ENCODE results near the gene CNTN1.

The CNTN1 gene

DNA sequence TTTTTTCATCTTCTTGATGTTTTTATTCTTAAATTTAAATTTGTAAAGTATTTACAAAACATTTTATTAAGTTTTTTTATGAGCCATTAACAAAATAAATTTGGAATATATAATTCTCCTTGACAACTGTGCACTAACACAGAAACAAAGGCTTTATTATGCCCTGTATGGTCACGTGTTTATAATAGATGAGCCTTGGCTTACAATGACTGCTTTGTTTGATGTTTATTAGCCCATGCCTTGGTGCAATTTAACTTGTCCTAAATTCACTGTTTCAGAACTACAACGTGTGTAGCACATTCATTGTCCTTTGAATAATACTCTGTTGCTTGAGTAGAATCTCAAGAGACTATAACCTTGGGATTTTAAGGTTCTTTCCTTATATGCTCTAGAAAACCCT, 59.8 kb downstream of the CNTN1 start (continued):
- TF ChIP-seq, protein P1, sequence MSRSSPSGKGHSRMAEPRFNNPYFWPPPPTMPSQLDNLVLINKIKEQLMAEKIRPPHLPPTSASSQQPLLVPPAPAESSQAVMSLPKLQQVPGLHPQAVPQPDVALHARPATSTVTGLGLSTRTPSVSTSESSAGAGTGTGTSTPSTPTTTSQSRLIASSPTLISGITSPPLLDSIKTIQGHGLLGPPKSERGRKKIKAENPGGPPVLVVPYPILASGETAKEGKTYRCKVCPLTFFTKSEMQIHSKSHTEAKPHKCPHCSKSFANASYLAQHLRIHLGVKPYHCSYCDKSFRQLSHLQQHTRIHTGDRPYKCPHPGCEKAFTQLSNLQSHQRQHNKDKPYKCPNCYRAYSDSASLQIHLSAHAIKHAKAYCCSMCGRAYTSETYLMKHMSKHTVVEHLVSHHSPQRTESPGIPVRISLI (tag by site-specific recombination; IDR thresholded peaks at IDR 0.05) = no peak
- TF ChIP-seq ZNF654 (tag by site-specific recombination; IDR thresholded peaks at IDR 0.05; ENCODE audit: low read depth) = no peak
- TF ChIP-seq, protein P2, sequence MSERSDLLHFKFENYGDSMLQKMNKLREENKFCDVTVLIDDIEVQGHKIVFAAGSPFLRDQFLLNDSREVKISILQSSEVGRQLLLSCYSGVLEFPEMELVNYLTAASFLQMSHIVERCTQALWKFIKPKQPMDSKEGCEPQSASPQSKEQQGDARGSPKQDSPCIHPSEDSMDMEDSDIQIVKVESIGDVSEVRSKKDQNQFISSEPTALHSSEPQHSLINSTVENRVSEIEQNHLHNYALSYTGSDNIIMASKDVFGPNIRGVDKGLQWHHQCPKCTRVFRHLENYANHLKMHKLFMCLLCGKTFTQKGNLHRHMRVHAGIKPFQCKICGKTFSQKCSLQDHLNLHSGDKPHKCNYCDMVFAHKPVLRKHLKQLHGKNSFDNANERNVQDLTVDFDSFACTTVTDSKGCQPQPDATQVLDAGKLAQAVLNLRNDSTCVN (tag by site-specific recombination; optimal IDR thresholded peaks at IDR 0.05) = no peak
- TF ChIP-seq, protein P3, sequence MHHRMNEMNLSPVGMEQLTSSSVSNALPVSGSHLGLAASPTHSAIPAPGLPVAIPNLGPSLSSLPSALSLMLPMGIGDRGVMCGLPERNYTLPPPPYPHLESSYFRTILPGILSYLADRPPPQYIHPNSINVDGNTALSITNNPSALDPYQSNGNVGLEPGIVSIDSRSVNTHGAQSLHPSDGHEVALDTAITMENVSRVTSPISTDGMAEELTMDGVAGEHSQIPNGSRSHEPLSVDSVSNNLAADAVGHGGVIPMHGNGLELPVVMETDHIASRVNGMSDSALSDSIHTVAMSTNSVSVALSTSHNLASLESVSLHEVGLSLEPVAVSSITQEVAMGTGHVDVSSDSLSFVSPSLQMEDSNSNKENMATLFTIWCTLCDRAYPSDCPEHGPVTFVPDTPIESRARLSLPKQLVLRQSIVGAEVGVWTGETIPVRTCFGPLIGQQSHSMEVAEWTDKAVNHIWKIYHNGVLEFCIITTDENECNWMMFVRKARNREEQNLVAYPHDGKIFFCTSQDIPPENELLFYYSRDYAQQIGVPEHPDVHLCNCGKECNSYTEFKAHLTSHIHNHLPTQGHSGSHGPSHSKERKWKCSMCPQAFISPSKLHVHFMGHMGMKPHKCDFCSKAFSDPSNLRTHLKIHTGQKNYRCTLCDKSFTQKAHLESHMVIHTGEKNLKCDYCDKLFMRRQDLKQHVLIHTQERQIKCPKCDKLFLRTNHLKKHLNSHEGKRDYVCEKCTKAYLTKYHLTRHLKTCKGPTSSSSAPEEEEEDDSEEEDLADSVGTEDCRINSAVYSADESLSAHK (tag by site-specific recombination; IDR thresholded peaks at IDR 0.05) = no peak
- TF ChIP-seq, protein P4, sequence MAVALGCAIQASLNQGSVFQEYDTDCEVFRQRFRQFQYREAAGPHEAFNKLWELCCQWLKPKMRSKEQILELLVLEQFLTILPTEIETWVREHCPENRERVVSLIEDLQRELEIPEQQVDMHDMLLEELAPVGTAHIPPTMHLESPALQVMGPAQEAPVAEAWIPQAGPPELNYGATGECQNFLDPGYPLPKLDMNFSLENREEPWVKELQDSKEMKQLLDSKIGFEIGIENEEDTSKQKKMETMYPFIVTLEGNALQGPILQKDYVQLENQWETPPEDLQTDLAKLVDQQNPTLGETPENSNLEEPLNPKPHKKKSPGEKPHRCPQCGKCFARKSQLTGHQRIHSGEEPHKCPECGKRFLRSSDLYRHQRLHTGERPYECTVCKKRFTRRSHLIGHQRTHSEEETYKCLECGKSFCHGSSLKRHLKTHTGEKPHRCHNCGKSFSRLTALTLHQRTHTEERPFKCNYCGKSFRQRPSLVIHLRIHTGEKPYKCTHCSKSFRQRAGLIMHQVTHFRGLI (tag by site-specific recombination; IDR thresholded peaks at IDR 0.05) = no peak
- TF ChIP-seq, protein P5, sequence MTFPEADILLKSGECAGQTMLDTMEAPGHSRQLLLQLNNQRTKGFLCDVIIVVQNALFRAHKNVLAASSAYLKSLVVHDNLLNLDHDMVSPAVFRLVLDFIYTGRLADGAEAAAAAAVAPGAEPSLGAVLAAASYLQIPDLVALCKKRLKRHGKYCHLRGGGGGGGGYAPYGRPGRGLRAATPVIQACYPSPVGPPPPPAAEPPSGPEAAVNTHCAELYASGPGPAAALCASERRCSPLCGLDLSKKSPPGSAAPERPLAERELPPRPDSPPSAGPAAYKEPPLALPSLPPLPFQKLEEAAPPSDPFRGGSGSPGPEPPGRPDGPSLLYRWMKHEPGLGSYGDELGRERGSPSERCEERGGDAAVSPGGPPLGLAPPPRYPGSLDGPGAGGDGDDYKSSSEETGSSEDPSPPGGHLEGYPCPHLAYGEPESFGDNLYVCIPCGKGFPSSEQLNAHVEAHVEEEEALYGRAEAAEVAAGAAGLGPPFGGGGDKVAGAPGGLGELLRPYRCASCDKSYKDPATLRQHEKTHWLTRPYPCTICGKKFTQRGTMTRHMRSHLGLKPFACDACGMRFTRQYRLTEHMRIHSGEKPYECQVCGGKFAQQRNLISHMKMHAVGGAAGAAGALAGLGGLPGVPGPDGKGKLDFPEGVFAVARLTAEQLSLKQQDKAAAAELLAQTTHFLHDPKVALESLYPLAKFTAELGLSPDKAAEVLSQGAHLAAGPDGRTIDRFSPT (tag by site-specific recombination; IDR thresholded peaks at IDR 0.05) = no peak

DNA sequence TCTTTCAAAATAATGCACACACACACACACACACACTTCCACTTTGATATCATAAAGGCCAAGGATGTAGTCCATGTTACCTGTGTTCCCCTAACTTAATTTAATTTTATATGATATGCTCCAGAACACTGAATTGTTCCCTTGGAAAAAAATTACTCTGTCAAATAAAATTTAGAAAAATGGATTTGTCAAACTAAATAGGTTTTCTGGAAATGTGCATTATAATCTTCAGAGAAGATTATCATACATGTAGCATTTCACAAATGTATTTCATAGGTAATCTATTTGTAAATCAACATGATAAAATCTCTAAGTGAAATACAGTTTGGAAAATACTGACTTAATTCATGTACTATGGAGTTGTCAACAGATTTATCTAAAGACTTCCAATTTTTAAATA, 68.6 kb downstream of the CNTN1 start:
- ChIA-PET POLR2A (no interaction called here), CTCF (interaction anchor here (1.2 kb wide), 1 partner anchor 141 kb away, joined by 3 read pairs; no protein-coding TSS in a partner anchor)
- Histone ChIP-seq H3K4me1 (ENCODE audit: control insufficient read depth, insufficient read depth, low read length) (no peaks in the 10 kb centered on the region), H3K9me3 (ENCODE audit: control insufficient read depth, insufficient read depth, low read depth, low read length) (no peaks in the 10 kb centered on the region), H3K27ac (ENCODE audit: extremely low read depth, low read depth, low read length) (no peak overlapping the region), H3K4me3 (ENCODE audit: low read depth, low read length) (no peak overlapping the region), H3K36me3 (ENCODE audit: control insufficient read depth in 2 of 2, insufficient read depth in 1 of 2, low read length in 2 of 2) (no peaks in the 10 kb centered on the region)
- no peak for TF ChIP-seq SALL2 (tag by site-specific recombination; IDR thresholded peaks at IDR 0.05; ENCODE audit: borderline replicate concordance)
- TF ChIP-seq ZNF221 (tag by site-specific recombination; IDR thresholded peaks at IDR 0.05; ENCODE audit: borderline replicate concordance) = no peak
- TF ChIP-seq ZBTB17 (tag by site-specific recombination; IDR thresholded peaks at IDR 0.05) = no peak
- no peak for TF ChIP-seq ZNF621 (tag by site-specific recombination; IDR thresholded peaks at IDR 0.05)
- TF ChIP-seq, protein P5 (tag by site-specific recombination; IDR thresholded peaks at IDR 0.05) = no peak
- TF ChIP-seq, protein P6, sequence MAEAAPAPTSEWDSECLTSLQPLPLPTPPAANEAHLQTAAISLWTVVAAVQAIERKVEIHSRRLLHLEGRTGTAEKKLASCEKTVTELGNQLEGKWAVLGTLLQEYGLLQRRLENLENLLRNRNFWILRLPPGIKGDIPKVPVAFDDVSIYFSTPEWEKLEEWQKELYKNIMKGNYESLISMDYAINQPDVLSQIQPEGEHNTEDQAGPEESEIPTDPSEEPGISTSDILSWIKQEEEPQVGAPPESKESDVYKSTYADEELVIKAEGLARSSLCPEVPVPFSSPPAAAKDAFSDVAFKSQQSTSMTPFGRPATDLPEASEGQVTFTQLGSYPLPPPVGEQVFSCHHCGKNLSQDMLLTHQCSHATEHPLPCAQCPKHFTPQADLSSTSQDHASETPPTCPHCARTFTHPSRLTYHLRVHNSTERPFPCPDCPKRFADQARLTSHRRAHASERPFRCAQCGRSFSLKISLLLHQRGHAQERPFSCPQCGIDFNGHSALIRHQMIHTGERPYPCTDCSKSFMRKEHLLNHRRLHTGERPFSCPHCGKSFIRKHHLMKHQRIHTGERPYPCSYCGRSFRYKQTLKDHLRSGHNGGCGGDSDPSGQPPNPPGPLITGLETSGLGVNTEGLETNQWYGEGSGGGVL (tag by site-specific recombination; IDR thresholded peaks at IDR 0.05) = no peak
- TF ChIP-seq, protein P7, sequence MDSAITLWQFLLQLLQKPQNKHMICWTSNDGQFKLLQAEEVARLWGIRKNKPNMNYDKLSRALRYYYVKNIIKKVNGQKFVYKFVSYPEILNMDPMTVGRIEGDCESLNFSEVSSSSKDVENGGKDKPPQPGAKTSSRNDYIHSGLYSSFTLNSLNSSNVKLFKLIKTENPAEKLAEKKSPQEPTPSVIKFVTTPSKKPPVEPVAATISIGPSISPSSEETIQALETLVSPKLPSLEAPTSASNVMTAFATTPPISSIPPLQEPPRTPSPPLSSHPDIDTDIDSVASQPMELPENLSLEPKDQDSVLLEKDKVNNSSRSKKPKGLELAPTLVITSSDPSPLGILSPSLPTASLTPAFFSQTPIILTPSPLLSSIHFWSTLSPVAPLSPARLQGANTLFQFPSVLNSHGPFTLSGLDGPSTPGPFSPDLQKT (IDR thresholded peaks at IDR 0.05; ENCODE audit: borderline replicate concordance, low read depth, low read length) = no peak
- TF ChIP-seq, protein P8, sequence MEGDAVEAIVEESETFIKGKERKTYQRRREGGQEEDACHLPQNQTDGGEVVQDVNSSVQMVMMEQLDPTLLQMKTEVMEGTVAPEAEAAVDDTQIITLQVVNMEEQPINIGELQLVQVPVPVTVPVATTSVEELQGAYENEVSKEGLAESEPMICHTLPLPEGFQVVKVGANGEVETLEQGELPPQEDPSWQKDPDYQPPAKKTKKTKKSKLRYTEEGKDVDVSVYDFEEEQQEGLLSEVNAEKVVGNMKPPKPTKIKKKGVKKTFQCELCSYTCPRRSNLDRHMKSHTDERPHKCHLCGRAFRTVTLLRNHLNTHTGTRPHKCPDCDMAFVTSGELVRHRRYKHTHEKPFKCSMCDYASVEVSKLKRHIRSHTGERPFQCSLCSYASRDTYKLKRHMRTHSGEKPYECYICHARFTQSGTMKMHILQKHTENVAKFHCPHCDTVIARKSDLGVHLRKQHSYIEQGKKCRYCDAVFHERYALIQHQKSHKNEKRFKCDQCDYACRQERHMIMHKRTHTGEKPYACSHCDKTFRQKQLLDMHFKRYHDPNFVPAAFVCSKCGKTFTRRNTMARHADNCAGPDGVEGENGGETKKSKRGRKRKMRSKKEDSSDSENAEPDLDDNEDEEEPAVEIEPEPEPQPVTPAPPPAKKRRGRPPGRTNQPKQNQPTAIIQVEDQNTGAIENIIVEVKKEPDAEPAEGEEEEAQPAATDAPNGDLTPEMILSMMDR (tag by site-specific recombination; IDR thresholded peaks at IDR 0.05) = no peak
- no peak for TF ChIP-seq ZNF626 (tag by site-specific recombination; IDR thresholded peaks at IDR 0.05)
- no peak for TF ChIP-seq ZSCAN16 (tag by site-specific recombination; IDR thresholded peaks at IDR 0.05)
- TF ChIP-seq BCL11B (tag by site-specific recombination; IDR thresholded peaks at IDR 0.05; ENCODE audit: low read depth) = no peak
- no peak for TF ChIP-seq ZNF501 (tag by site-specific recombination; IDR thresholded peaks at IDR 0.05)
- no peak for TF ChIP-seq ZNF664 (tag by site-specific recombination; IDR thresholded peaks at IDR 0.05)
- no peak for TF ChIP-seq GLIS2 (tag by site-specific recombination; IDR thresholded peaks at IDR 0.05)

Data from HEK293 (cell line).